Glutamatergic neuron (in vitro differentiated cells): ENCODE measurements around the gene CTU1. TPM values are rescaled to one million over a fixed set of nuclear protein-coding genes. Genes with fewer than 3 reads are reported as not detected.

Source experiments
- DNase-seq: peaks from one replicate; pipeline ENCODE4 v3.0.0; 2022
- H3K27ac Mint-ChIP-seq: one replicate; pipeline ENCODE4 v1.8.0; 2020; ENCODE audit warnings: mild to moderate bottlenecking, mixed read lengths, inconsistent platforms; ENCODE audit not compliant: unreplicated experiment
- H3K27me3 Mint-ChIP-seq: one replicate; pipeline ENCODE4 v1.8.0; 2020; ENCODE audit warnings: mild to moderate bottlenecking, moderate library complexity, mixed read lengths, inconsistent platforms; ENCODE audit not compliant: unreplicated experiment
- H3K36me3 Mint-ChIP-seq: one replicate; pipeline ENCODE4 v1.8.0; 2020; ENCODE audit warnings: mild to moderate bottlenecking, mixed read lengths, inconsistent platforms; ENCODE audit not compliant: unreplicated experiment
- H3K4me1 Mint-ChIP-seq: one replicate; pipeline ENCODE4 v1.8.0; 2020; ENCODE audit warnings: mild to moderate bottlenecking, low read depth, mixed read lengths, inconsistent platforms; ENCODE audit not compliant: unreplicated experiment
- H3K4me3 Mint-ChIP-seq: one replicate; pipeline ENCODE4 v1.8.0; 2020; ENCODE audit warnings: mild to moderate bottlenecking, mixed read lengths, inconsistent platforms; ENCODE audit not compliant: unreplicated experiment
- H3K9me3 Mint-ChIP-seq: one replicate; pipeline ENCODE4 v1.8.0; 2020; ENCODE audit warnings: mild to moderate bottlenecking, moderate library complexity, mixed read lengths, inconsistent platforms; ENCODE audit not compliant: unreplicated experiment
- CTCF ChIP-seq: fragments of 200-600 bp; sonication (generic); IDR thresholded peaks from one replicate; pipeline ENCODE4 v1.5.0; 2021; ENCODE audit not compliant: partially characterized antibody, unreplicated experiment
- total RNA-seq: library from RNA; stranded (reverse); fragmentation: NEBNext Ultra II Directional; extraction: Animal tissue kit (Norgen Biotek cat#: 25700); gene quantifications from one replicate; pipeline ENCODE4 v1.2.1, GENCODE V29; 2021; ENCODE audit not compliant: unreplicated experiment

The CTU1 gene
- total RNA-seq, 1 donor from 2014 or later = 8.0 TPM

- H3K4me1 Mint-ChIP-seq = no peaks in the 10 kb centered on the region
- H3K9me3 Mint-ChIP-seq = no peaks in the 10 kb centered on the region
- no peak for TF ChIP-seq CTCF
- H3K36me3 Mint-ChIP-seq = no peaks in the 10 kb centered on the region
- no peak overlapping the region for H3K4me3 Mint-ChIP-seq
- no peak overlapping the region for H3K27ac Mint-ChIP-seq
- no peaks in the 10 kb centered on the region for H3K27me3 Mint-ChIP-seq
- DNase-seq = no peak
These were observed 8.6 kb upstream of the CTU1 start for GRCh38 chr19:51116736-51117286.

GRCh38 chr19:51114087-51114729, 6.0 kb upstream of the CTU1 start:
- H3K27ac Mint-ChIP-seq = no peak overlapping the region
- no peak overlapping the region for H3K4me3 Mint-ChIP-seq
- no peak for TF ChIP-seq CTCF
- H3K9me3 Mint-ChIP-seq = no peaks in the 10 kb centered on the region
- H3K4me1 Mint-ChIP-seq = no peaks in the 10 kb centered on the region
- no peak for DNase-seq
- H3K36me3 Mint-ChIP-seq = no peaks in the 10 kb centered on the region
- H3K27me3 Mint-ChIP-seq = no peaks in the 10 kb centered on the region

DNA sequence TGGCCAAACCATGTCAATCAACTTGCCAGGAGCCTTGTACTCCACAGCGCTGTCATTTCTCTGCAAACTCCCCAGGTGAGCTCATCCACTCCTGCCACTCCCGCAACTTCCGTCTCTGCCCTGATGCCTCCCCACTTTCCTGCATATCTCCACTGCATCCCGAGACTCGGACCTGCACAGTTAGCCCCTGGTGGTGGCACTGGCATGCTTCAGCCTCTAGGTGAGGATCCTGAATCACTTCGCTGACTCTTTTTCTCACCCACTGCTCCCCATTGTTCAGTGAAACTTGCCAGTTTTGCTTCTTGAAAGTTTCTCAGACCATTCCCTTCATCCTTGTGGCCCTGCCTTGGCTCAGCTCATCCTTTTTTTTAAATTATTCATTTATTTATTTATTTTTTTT, 3.4 kb upstream of the CTU1 start:
- no peak overlapping the region for H3K4me3 Mint-ChIP-seq
- no peak overlapping the region for H3K27ac Mint-ChIP-seq
- H3K27me3 Mint-ChIP-seq = peaks cover 3% of the 10 kb centered on the region
- H3K9me3 Mint-ChIP-seq = peaks cover 5% of the 10 kb centered on the region
- DNase-seq = no peak
- peak; percentile 29 for TF ChIP-seq CTCF
- no peaks in the 10 kb centered on the region for H3K36me3 Mint-ChIP-seq
- H3K4me1 Mint-ChIP-seq = peaks cover 8% of the 10 kb centered on the region

GRCh38 chr19:51110666-51110971, 2.4 kb upstream of the CTU1 start:
- Mint-ChIP-seq H3K27me3 (peaks cover 5% of the 10 kb centered on the region), H3K27ac (no peak overlapping the region), H3K36me3 (no peaks in the 10 kb centered on the region), H3K4me1 (peaks cover 8% of the 10 kb centered on the region), H3K4me3 (no peak overlapping the region), H3K9me3 (peaks cover 7% of the 10 kb centered on the region)
- TF ChIP-seq CTCF = no peak
- no peak for DNase-seq

DNA sequence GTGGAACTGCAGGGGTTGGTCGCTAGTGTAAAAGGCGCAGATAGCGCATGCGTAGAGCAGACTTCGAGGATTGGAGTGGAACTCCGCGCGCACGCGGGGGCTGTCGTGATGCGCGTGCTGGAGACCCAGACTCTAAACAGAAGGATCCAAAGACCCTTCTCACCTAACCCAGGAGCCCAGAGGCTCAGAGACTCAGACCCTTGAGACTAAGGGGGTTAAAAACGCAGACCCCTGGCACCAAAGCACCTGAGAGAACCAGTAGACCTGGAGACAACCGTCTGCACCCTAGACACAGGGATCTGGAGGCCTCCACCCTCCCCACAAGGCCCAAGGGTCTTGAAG, 567 bp upstream of the CTU1 start:
- TF ChIP-seq CTCF = no peak
- H3K27me3 Mint-ChIP-seq = peaks cover 5% of the 10 kb centered on the region
- H3K4me3 Mint-ChIP-seq = peak overlapping the region; percentile 89
- H3K4me1 Mint-ChIP-seq = peaks cover 8% of the 10 kb centered on the region
- H3K36me3 Mint-ChIP-seq = no peaks in the 10 kb centered on the region
- H3K27ac Mint-ChIP-seq = peak overlapping the region; percentile 96
- peaks cover 7% of the 10 kb centered on the region for H3K9me3 Mint-ChIP-seq
- no peak for DNase-seq
